Globus pallidus (tissue), 1 donor: Measurements from ENCODE around the gene STOM.
A peak's percentile ranks its signal among the peaks of the same experiment; 100 is the strongest.
"Not testable (repeated sequence)": the region's sequence is repeated elsewhere in the genome, so short reads cannot be mapped to it uniquely, and the experiment has no call there.

Experiments
- DNase-seq: peaks from one replicate; pipeline ENCODE4 v3.0.0-alpha.2; 2015; ENCODE audit warnings: low spot score

The STOM gene

DNA sequence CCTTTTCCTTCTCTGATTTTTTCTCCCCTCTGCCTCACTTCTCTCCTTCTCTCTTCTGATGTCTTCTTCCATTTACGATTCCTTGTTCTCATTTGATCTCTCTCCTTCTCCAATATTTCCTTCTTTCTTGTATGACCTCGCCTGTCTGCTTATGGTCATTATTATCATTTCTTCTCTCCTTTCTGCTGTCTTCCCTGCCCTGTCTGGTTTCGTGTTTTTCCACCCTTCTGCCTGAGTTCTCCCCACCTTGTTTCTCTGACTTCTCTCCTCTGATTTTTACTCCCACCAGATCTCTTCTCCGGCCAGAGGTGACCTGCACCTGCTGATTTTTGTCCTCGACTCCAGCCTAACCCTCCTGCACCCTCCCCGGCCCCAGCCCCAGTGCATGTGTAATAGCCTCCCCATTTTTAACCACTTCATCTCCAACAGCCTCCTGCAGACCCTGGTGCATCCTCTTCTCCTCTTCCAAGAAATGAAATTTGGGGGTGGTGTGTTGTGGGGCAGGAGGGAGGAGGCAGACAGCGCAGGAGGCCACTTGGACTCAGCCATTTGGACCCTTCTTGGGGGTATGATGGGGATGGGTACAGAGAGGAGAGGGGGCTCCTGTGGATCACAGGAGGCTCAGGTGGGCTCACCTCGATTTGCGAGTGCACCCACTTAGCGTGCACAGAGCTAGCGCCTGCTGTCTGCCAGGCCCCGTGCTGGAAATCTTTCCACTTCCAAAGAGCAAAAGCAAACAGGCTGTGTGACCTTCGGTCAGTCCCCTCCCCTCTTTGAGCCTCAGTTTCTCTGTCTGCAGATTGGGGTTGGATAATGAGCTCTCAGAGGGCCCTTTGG lies 69.5 kb downstream of the STOM start:
- DNase-seq, result no peak

DNA sequence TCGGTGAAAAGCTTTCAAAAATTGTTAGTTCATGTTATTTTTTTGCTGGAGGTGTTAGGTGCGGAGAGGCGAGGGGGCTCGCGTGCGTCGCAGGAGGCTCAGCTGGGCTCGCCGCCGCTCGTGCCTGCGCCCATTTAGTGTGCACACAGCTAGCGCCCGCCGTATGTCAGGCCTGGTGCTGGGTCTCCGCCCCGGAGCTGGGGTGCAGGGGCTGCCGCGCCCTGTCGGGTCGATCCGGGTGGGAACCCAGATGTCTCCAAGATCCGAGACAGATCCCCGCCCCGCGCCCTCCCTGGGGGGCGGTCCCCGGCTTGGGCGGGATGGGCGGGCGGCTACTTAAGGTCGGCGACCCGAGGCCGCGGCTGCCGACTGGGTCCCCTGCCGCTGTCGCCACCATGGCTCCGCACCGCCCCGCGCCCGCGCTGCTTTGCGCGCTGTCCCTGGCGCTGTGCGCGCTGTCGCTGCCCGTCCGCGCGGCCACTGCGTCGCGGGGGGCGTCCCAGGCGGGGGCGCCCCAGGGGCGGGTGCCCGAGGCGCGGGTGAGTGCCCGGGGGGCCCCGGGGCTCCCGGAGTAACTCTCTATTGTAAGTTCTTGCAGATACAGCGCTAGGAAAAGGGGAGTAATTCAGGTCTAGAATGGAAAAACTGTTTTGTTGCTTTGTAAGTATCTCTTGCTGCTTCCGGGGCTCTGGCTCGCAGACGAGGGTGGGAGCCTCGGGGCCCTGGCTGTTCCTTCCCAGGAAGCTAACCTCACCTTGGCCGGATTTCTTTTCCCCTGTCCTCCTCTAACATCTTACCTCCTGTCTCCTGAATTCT lies 70.4 kb downstream of the STOM start:
- peak; percentile 62 for DNase-seq

DNA sequence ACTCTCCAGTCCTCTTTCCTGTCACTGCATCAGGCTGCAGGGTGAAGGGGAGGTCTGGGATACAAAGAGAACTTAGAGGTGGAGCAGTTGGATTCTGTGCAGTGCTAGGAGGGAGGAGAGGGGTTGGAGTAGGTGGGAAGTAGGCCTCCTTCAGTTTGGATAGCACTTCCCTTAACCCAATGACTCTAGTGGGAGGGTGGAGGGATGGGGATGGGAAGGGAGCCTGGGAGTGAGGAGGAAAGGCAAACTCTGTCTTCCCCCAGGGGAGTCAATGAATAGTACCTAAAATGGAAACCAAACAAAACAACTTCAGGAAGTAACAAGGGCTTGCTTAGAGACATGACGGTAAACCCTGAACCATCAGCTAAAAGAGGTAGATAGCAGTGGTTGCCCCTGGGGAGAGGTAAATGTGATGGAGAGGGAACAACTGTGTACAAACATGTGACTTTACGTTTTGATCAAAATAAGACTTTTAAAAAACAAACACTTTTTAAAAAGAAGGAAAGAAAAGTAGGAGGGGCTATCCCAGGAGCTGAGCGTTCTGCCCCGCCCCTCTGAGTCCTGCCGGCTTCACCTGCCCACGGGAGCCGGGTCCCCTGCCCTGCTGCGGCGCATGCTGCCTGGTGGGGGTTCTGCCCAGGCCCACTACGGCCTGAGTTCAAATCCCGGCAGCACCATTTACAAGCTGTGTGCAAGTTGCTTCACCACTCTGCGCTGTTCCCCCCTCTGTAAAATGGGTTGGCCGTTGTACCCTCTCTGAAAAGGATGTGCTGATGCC lies 71.2 kb downstream of the STOM start:
- peak; percentile 46 for DNase-seq

DNA sequence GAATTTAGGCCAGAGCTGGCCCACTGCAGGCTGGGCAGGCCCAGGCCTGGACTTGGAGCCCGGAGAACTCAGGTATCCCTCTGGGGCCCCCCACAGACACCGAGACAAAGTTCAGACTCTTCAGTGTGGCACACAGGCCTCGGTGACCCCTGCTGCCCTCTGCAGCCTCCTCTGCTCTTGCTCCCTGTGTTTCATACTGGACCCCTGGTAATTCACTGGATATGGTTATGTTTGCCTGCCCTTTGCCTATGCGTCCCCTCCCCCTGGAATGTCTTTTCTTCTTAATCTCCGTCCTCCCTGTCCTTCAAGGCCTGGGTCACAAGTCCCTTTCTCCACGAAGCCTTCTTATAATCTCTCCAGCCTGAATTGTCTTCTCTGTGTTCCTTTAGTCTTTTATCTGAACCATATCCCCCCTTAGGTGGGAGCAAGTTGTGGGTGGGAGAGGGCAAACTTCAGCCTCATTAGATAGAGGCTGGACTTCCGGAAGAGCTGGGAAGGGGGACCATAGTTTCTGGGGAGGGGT lies 72.0 kb downstream of the STOM start:
- peak; percentile 32 for DNase-seq

DNA sequence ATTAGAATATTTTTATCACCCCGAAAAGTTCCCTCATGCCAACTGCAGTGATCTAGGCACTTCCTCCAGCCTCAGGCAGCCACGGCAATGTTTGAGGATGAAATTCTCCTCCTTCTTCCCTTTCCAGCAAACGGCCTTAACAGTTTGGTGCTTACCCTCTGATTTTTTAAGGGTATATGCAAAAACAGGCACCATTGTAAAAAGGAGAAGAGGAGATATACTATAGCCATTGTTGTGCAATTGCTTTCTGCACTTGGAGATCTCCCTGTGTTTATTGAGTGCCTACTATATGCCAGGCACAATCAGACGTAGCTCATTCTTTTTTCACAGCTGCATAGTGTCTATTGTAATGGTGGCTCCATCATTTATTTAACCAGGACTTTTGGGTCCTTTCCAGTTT lies 72.7 kb downstream of the STOM start:
- peak; percentile 38 for DNase-seq

DNA sequence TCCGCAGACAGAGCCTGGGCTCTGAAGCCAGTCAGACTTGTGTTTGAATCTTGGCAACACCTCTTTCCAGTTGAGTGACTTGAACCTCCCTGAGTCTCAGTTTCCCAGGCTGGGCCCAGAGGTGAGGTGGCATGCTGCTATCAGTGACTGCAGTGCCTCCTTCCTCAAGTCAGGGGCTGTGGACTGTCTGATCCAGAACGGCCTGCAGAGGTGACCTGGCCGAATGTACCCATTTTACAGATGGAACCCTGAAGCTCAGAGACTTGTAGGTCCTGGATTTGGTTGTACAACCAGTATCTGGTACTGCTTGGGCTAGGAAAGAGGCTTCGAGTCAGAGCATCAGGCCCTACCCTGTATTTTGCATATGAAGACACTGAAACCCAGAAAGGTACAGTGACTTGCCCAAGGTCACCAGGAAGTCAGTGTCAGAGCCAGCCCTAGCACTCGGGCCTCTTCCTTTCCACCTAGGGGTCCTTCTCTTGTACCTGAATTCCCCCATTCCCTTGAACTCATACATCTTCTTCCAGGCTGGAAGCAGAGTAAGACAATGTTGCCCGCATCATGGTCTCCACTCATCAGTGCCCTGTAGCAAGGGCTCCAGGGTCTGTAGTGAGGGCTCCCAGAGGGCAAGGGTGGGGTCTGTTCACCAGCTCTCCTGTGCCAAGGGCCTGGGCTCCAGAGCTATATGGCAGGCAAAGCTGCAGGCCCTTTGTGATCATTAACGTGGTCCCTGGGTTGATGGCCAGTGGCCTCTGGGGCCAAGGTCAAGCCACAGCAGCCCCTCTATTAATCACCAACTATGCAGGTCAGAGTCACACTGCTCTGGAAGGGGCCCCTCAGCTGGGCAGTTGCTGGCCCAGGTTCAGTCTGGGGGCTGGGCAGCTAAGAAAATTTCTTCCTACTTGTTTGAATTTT lies 73.6 kb downstream of the STOM start:
- DNase-seq, result no peak

DNA sequence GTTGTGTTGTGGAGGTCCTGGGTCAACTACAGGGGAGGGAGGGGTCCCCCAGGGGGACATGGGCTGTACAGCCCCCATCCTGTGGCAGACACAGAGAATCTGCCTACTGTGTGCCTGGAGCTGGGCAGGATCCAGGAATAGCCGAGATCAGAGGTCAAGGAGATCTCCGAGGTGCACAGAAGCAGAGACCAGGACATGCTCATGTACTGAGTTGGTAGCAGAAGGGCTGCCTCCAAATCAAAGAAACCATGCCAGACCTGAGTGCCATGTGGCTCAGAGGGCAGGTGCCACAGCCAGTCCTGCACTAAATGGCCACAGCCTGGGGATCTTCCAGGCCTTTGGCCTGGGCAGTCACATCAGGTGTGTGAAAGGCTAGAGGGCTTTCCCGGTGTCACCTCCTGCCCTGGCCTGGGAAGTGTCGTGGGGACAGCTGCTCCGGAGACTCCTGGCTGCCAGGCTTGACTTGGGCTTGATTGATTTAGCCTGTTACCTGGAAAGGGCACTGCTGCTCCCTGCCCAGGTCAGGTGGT lies 74.3 kb downstream of the STOM start:
- peak; percentile 33 for DNase-seq

DNA sequence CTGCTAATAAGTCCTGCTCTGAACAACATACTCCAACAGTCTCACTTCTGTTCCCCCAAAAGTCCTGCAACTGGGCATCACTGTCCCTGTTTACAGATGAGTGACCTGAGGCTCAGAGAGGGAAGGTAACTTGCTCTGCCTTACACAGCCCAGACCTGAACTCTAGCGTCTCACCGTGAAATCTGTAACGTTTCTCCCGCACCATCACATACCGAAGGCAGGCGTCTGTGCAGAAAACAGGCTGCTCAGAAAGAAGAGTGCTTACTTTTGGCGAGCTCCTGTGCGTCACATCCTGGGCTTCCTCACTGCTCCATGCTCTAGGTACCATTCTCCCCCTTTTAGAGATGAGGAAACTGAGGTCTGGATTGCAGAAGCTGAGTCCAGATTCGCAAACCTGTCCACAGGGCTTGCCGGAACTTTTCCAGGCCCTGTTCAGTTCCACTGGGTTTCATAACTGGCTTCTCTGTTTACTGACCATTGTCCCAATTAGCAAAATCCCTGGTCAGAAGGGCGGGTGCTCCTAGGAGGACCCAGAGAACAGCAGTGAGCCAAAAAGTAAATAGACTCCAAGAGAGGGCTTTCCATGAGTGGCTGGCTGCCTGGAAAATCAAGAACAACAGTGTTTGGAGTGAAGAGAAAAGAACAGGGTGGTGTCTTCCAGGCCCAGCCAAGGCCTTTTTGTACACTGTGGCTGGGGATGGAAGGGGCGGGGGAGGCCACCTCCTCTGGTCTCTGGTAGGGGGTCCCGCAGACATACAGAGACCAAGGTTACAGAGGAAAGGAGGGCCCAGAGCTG lies 75.0 kb downstream of the STOM start:
- peak; percentile 79 for DNase-seq

DNA sequence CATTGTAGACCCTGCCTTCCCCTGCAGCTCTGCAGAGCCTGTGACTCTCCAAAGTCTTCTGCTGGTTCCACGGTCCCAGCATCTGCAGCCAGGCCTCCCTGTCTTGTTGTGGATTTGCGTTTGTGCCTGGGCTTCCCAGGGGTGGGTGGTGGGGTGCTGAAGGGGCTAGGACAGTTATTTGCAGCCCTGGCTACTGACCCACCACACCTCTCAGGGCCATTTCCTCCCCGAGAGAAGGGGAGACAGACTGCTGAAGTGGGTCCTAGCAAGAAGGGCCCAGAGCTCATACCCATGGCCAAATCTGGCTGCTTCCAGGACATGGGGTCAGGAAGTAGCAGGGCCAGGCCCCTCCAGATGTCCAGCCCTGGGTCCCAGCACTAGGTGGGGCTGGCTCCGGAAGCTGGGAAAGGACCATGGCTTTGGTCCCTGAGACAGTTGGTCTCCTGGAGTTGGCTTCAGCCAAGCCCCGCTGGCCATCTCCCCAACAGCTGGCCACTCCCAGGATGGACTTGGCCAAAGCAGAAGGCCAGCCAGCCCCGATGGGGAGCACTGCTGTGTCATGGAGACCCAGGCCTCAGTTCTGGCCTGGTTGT lies 75.8 kb downstream of the STOM start:
- peak; percentile 37 for DNase-seq

DNA sequence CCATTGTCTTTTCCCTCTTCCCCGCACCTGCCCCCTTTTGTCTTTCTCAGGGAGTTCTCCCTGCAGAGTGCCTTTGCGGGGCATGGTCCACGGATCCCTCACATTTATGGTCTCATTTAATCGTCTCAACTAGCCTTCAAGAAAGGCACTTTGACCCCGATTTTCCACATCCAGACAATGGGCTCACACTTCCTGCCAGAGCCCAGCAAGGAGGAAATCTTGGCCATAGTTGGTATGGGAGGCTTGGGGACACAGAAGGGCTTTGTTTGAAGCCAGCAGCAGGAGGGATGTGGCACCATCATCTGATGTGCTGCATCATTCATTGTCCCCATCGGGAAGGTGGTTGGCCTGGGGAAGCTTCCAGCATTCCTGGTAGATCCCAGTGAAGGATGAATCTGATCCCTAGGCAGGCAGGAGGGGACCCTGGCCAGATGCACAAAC lies 77.2 kb downstream of the STOM start:
- DNase-seq, result peak; percentile 92

DNA sequence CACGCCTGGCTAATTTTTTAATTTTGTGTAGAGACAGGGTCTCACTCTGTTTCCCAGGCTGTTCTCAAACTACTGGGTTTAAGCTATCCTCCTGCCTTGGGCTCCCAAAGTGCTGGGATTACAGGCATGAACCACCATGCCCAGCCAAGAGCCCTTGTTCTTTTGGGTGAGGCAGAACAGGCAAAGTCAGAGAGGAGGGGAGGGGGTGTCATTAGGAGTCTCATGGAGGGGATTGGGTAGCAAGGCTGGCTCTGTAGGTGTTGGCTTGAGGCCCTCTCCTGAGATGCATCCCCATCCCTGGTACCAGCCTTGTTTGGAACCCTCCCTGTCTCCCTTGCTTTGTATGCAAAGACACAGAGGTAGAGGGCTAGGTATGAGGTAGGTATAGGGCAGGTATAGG lies 78.0 kb downstream of the STOM start:
- DNase-seq, result no peak

DNA sequence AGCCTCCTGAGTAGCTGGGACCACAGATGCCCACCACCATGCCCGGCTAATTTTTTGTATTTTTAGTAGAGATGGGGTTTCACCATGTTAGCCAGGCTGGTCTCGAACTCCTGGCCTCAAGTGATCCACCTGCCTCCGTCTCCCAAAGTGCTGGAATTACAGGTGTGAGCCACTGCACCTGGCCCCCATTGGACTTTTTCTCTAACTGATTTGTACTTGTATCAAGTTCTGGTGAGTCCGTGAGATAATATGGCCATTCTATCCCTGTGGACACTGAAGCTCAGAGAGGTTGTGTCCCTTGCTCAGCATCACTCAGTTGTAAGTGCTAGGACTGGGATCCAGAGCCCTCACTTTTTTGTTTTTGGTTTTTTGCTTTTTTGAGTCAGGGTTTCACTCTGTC lies 78.5 kb downstream of the STOM start:
- not testable (repeated sequence) for DNase-seq

DNA sequence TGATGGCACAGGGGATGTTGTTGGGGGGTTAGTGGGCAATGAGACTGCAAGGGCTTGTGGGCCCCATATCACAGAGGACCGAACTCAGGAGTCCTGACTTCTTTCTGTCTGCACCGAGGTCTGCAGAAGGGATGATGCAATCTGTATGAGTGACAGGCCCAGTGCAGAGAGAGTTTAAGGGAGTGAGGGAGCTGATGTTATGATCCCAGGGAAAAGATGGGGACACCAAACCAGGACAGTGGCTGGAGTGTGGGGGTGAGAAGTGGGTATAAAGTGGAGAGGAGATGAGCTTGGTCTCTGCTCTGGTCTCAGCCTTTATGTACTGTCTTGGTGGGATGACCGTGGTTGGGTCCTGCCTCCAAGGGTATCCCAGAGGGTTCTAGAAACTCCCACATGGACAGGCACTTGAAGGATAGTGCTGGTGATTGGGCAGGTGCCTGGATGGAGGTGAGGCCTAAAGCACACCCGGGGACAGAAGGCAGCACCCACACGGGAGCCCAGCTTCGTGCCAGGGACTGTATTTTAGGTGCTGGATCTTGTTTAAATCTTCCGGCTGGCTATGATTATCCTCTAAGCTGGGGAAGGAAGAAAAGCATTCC lies 80.2 kb downstream of the STOM start:
- peak; percentile 69 for DNase-seq

DNA sequence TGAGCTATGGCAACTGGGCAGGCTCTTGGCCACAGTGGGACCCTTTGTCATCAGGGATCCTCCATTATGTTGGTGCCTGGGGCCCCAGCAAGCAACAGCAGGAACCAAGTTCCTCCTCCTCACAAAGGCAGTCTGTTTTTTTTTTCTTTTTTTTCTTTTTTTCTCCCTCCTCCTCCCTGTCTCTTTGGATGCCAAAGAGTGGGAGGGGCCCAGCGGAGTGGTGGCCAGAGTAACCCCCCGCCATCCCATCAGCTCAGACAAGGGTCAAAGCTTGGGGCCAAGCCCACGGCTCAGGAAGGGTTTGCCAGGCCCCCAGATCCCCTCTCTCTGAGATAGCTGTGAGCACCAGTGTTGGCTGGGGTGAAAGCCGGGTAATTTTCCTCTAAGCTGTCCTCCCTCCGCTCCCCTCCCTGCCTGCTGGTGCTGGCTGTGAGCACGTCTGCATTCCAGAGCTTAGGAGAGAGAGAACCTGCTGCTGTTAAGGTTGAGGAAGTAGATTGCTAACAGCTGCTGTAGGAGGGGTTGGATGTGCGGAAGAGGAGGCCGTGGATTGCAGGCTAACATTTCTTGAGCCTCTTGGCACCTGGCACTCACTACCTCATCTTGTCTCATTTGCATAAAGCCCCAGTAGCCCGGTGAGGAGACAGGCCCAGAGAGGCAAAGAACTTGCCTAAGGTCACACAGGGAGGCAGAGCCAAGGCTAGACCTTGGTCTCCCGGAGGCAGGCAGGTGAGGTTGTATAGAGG lies 80.9 kb downstream of the STOM start:
- peak; percentile 92 for DNase-seq
